Measurements from ENCODE around the gene LACTB.

LACTB gene

GRCh38 chr15:63176302-63176701 lies 54.6 kb downstream of the LACTB start:
- DNase-seq (ENCODE audit: low read depth in 2 of 2), result no peak

- no peak for DNase-seq (ENCODE audit: low read depth in 2 of 2)
Measured at GRCh38 chr15:63178034-63178433, 56.4 kb downstream of the LACTB start.

- no peak for DNase-seq (ENCODE audit: low read depth in 2 of 2)
Measured at GRCh38 chr15:63180746-63181145, 59.1 kb downstream of the LACTB start.

- no peak for DNase-seq (ENCODE audit: low read depth in 2 of 2)
Measured at GRCh38 chr15:63181648-63182047, 60.0 kb downstream of the LACTB start.

- DNase-seq (ENCODE audit: low read depth in 2 of 2), result no peak
Measured at GRCh38 chr15:63185206-63185605, 63.5 kb downstream of the LACTB start.

GRCh38 chr15:63186065-63186464 lies 64.4 kb downstream of the LACTB start:
- no peak for DNase-seq (ENCODE audit: low read depth in 2 of 2)

- no peak for DNase-seq (ENCODE audit: low read depth in 2 of 2)
Measured at GRCh38 chr15:63187589-63188226, 66.0 kb downstream of the LACTB start.

- DNase-seq (ENCODE audit: low read depth in 2 of 2), result peak in 1 of 2 donors; percentile 34
Measured at GRCh38 chr15:63188247-63188925, 66.7 kb downstream of the LACTB start.

GRCh38 chr15:63188926-63189871 lies 67.5 kb downstream of the LACTB start, which contains the start of gene RAB8B:
TSS of gene RAB8B (plus strand) at chr15:63189606. CDS start at chr15:63189625, 19 bp downstream.
- peak; percentile 99 to 100 for DNase-seq (ENCODE audit: low read depth in 2 of 2)

GRCh38 chr15:63189941-63190768 lies 68.5 kb downstream of the LACTB start:
- no peak for DNase-seq (ENCODE audit: low read depth in 2 of 2)

- no peak for DNase-seq (ENCODE audit: low read depth in 2 of 2)
Measured at GRCh38 chr15:63190769-63191649, 69.3 kb downstream of the LACTB start.
